A549 (cell line): ENCODE measurements around the gene CAMK4. TPM values are rescaled to one million over a fixed set of nuclear protein-coding genes. Genes with fewer than 3 reads are reported as not detected.

ENCODE experiments used
- ATAC-seq, 2 experiments: fragments of 200-7000 bp in 1 of 2; fragments of >200 bp in 1 of 2; cut with Nextera tagmentation in 1 of 2; cut with Tn5 transposase in 1 of 2; 3 replicates each; pipeline versions ENCODE4 v1.8.0 to v1.9.1; 2018 to 2020; ENCODE audit warnings: mild to moderate bottlenecking in 1 of 2, moderate library complexity in 1 of 2
- CTCF ChIA-PET: fragments of 300-600 bp; sonication (Branson Sonifier 250); formaldehyde crosslinking; extraction: SDS; loops from one replicate; lab custom pipeline; 2021; ENCODE audit warnings: antibody characterized with exemption, inconsistent platforms; lab: Yijun Ruan, JAX
- POLR2A ChIA-PET: fragments of 350-600 bp; formaldehyde crosslinking; extraction: SDS; loops from one replicate; lab custom pipeline; 2021; ENCODE audit warnings: antibody characterized with exemption, inconsistent platforms; lab: Yijun Ruan, JAX
- DNase-seq, 2 experiments: peaks; one replicate each; pipeline versions ENCODE4 v3.0.0 to v3.0.0-alpha.2; 2011 to 2016; ENCODE audit warnings: low read depth in 1 of 2, low spot score in 1 of 2
- FAIRE-seq: peaks from 2 replicates; lab custom pipeline; 2011; peaks lifted over from hg19 to GRCh38; lab: Jason Lieb, UNC
- H3K27ac ChIP-seq, 2 experiments: fragments of >200 bp; sonication (Bioruptor Twin); formaldehyde crosslinking; 3 replicates each; pipeline ENCODE4 v1.5.1; 2016 to 2017
- H3K4me1 ChIP-seq: fragments of >200 bp; sonication (Bioruptor Twin); formaldehyde crosslinking; 3 replicates; pipeline ENCODE4 v1.6.1; 2016
- H3K4me2 ChIP-seq: fragments of >200 bp; sonication (Bioruptor Twin); formaldehyde crosslinking; 3 replicates; pipeline ENCODE4 v1.6.1; 2016
- H3K4me3 ChIP-seq: fragments of >200 bp; sonication (Bioruptor Twin); formaldehyde crosslinking; 3 replicates; pipeline ENCODE4 v1.5.1; 2016
- H3K9me3 ChIP-seq: fragments of >200 bp; sonication (Bioruptor Twin); formaldehyde crosslinking; 3 replicates; pipeline ENCODE4 v1.6.1; 2016
- CBX8 ChIP-seq: fragments of 200-600 bp; sonication (generic); IDR thresholded peaks from 2 replicates; pipeline ENCODE4 v1.6.1; 2016
- CHD2 ChIP-seq: fragments of 150-350 bp; IDR thresholded peaks from 2 replicates; pipeline ENCODE4 v1.6.1; 2014; ENCODE audit warnings: low read length; ENCODE audit not compliant: partially characterized antibody
- CHD4 ChIP-seq: fragments of 200-600 bp; sonication (generic); IDR thresholded peaks from 2 replicates; pipeline ENCODE4 v1.6.1; 2016; ENCODE audit warnings: antibody characterized with exemption, mild to moderate bottlenecking, borderline replicate concordance
- ESRRA ChIP-seq: fragments of 150-350 bp; IDR thresholded peaks from 2 replicates; pipeline ENCODE4 v1.6.1; 2014; ENCODE audit warnings: mild to moderate bottlenecking, low read length, borderline replicate concordance
- FOSB ChIP-seq: fragments of 250-450 bp; sonication (Bioruptor Pico); IDR thresholded peaks from 2 replicates; pipeline ENCODE4 v1.5.0; 2020; ENCODE audit warnings: mild to moderate bottlenecking, moderate library complexity
- HEYL ChIP-seq: fragments of 250-450 bp; sonication (Bioruptor Pico); IDR thresholded peaks from 2 replicates; pipeline ENCODE4 v1.8.0; 2021; ENCODE audit warnings: mild to moderate bottlenecking, moderate library complexity
- HOXA7 ChIP-seq: fragments of 250-450 bp; sonication (Bioruptor Pico); IDR thresholded peaks from 2 replicates; pipeline ENCODE4 v1.5.0; 2020; ENCODE audit warnings: mild to moderate bottlenecking, moderate library complexity
- JUN ChIP-seq, 2 experiments: fragments of >200 bp; sonication (Bioruptor Twin); formaldehyde crosslinking; IDR thresholded peaks; 2 replicates in 1 of 2; 3 replicates in 1 of 2; pipeline ENCODE4 v1.6.1; 2016 to 2017
- KDM5A ChIP-seq: fragments of 200-600 bp; sonication (generic); IDR thresholded peaks from 2 replicates; pipeline ENCODE4 v1.6.1; 2016; ENCODE audit warnings: antibody characterized with exemption, mild to moderate bottlenecking
- MAZ ChIP-seq: fragments of 150-350 bp; IDR thresholded peaks from 2 replicates; pipeline ENCODE4 v1.6.1; 2014; ENCODE audit warnings: antibody characterized with exemption, low read depth, low read length, borderline replicate concordance
- NFE2L2 ChIP-seq: fragments of 150-350 bp; conservative IDR thresholded peaks from 2 replicates; pipeline ENCODE4 v1.6.1; 2014; ENCODE audit warnings: low read length
- NPAS2 ChIP-seq: fragments of 250-450 bp; sonication (Bioruptor Pico); IDR thresholded peaks from 2 replicates; pipeline ENCODE4 v1.8.0; 2022; ENCODE audit warnings: mild to moderate bottlenecking, moderate library complexity, borderline replicate concordance
- NR3C1 ChIP-seq: fragments of >200 bp; sonication (Bioruptor Twin); formaldehyde crosslinking; IDR thresholded peaks from 3 replicates; pipeline ENCODE4 v1.6.1; 2017
- PBX3 ChIP-seq: IDR thresholded peaks from 2 replicates; pipeline ENCODE4 v1.6.1; 2012
- POLR2A ChIP-seq: IDR thresholded peaks from 2 replicates; pipeline ENCODE4 v1.6.1; 2012; ENCODE audit warnings: mild to moderate bottlenecking, low read length
- RCOR1 ChIP-seq: fragments of 150-350 bp; IDR thresholded peaks from 2 replicates; pipeline ENCODE4 v1.6.1; 2014; ENCODE audit warnings: antibody characterized with exemption, low read length, low read depth
- RNF2 ChIP-seq: fragments of 200-600 bp; sonication (generic); IDR thresholded peaks from 2 replicates; pipeline ENCODE4 v1.6.1; 2016; ENCODE audit warnings: low read depth, mild to moderate bottlenecking, antibody characterized with exemption, moderate library complexity, borderline replicate concordance
- SREBF2 ChIP-seq: fragments of 450-650 bp; IDR thresholded peaks from 2 replicates; pipeline ENCODE4 v1.6.1; 2014; ENCODE audit warnings: mild to moderate bottlenecking, moderate library complexity
- TFCP2L1 ChIP-seq: fragments of 250-450 bp; sonication (Bioruptor Pico); IDR thresholded peaks from 2 replicates; pipeline ENCODE4 v1.5.0; 2021; ENCODE audit warnings: mild to moderate bottlenecking
- ZNF302 ChIP-seq: fragments of 250-450 bp; sonication (Bioruptor Pico); IDR thresholded peaks from 2 replicates; pipeline ENCODE4 v1.9.0; 2021; ENCODE audit warnings: inconsistent platforms, mild to moderate bottlenecking, moderate library complexity
- WGBS: methylation state at CpG from one replicate; pipeline ENCODE4 v1.1.6; 2017; ENCODE audit errors: missing lambda C conversion rate; 5-methylcytosine and 5-hydroxymethylcytosine counted together
- polyA plus RNA-seq, 4 experiments: library from polyadenylated mRNA; depleted of rRNA in 3 of 4; stranded (reverse); fragments of >200 nt; fragmentation: RNase III in 1 of 4; extraction: RNeasy Plus Mini Kit Qiagen cat#74134 plus additional on column Dnase treatment in 1 of 4; gene quantifications; 2 replicates in 3 of 4; 3 replicates in 1 of 4; pipeline ENCODE4 v1.2.3, GENCODE V29; 2011 to 2017
- TF ChIP-seq, protein P1 (sequence below): fragments of >200 bp; sonication (Bioruptor Twin); formaldehyde crosslinking; IDR thresholded peaks from 3 replicates; pipeline ENCODE4 v1.5.1; 2016
- TF ChIP-seq, protein P2 (sequence below): fragments of 250-450 bp; sonication (Bioruptor Pico); IDR thresholded peaks from 2 replicates; pipeline ENCODE4 v1.5.0; 2021; ENCODE audit warnings: mild to moderate bottlenecking, moderate library complexity, borderline replicate concordance
- TF ChIP-seq, protein P3 (sequence below): IDR thresholded peaks from 2 replicates; pipeline ENCODE4 v1.6.1; 2012

The CAMK4 gene
- polyA plus RNA-seq, 2 of the 4 experiments (the other 2 are of a cell fraction): not detected

- H3K4me3 ChIP-seq: no peak overlapping the region
- no peak for TF ChIP-seq KDM5A
- no peak for TF ChIP-seq PBX3
- no peak for TF ChIP-seq CHD4
- TF ChIP-seq NR3C1: no peak
- TF ChIP-seq, protein P1, sequence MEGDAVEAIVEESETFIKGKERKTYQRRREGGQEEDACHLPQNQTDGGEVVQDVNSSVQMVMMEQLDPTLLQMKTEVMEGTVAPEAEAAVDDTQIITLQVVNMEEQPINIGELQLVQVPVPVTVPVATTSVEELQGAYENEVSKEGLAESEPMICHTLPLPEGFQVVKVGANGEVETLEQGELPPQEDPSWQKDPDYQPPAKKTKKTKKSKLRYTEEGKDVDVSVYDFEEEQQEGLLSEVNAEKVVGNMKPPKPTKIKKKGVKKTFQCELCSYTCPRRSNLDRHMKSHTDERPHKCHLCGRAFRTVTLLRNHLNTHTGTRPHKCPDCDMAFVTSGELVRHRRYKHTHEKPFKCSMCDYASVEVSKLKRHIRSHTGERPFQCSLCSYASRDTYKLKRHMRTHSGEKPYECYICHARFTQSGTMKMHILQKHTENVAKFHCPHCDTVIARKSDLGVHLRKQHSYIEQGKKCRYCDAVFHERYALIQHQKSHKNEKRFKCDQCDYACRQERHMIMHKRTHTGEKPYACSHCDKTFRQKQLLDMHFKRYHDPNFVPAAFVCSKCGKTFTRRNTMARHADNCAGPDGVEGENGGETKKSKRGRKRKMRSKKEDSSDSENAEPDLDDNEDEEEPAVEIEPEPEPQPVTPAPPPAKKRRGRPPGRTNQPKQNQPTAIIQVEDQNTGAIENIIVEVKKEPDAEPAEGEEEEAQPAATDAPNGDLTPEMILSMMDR: no peak
- no peak for TF ChIP-seq CHD2
- TF ChIP-seq RCOR1: no peak
- TF ChIP-seq HOXA7 (CRISPR knock-in tag): no peak
- TF ChIP-seq SREBF2: no peak
- TF ChIP-seq FOSB (CRISPR knock-in tag): no peak
- TF ChIP-seq NFE2L2: no peak
- FAIRE-seq: no peak
- no peaks in the 10 kb centered on the region for H3K9me3 ChIP-seq
- H3K4me2 ChIP-seq: no peak overlapping the region
- POLR2A ChIA-PET: no interaction called here
- ATAC-seq: no peak
- 35% methylated on average over 1 of the region's 1 CpG for WGBS
- H3K27ac ChIP-seq: no peak overlapping the region
- CTCF ChIA-PET: no interaction called here
- 0 out of 3 replicates have a peak, but pooled peaks cover 3% of the 10 kb centered on the region for H3K4me1 ChIP-seq
- no peak for DNase-seq
Measured at GRCh38 chr5:111453295-111453694, 229.1 kb downstream of the CAMK4 start.

DNA sequence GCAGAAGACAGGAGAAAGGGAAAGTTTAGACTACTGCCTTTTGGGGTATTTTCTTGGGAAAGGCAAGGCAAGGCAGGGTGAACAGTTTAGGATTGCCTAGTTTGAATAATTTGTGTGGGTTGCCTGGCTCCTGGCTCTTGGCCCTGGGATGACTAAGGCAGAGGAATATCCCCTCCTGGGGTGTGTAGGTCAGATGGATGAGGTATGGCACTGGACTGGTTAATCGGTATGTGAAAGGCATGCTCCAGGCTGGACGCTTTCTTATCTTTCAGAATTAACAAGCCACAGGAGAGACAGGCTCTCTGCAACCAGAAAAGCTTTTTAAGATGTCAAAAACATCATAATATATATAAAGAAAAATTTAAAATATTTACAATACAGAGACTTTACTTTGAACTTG, 229.6 kb downstream of the CAMK4 start:
- ChIA-PET CTCF (no interaction called here), POLR2A (no interaction called here)
- Histone ChIP-seq H3K4me2 (no peak overlapping the region), H3K27ac (no peak overlapping the region)
- no peak for FAIRE-seq
- 57% methylated on average over 2 of the region's 2 CpGs for WGBS
- DNase-seq: peak in 1 of 2 experiments; percentile 11
- TF ChIP-seq, protein P2, sequence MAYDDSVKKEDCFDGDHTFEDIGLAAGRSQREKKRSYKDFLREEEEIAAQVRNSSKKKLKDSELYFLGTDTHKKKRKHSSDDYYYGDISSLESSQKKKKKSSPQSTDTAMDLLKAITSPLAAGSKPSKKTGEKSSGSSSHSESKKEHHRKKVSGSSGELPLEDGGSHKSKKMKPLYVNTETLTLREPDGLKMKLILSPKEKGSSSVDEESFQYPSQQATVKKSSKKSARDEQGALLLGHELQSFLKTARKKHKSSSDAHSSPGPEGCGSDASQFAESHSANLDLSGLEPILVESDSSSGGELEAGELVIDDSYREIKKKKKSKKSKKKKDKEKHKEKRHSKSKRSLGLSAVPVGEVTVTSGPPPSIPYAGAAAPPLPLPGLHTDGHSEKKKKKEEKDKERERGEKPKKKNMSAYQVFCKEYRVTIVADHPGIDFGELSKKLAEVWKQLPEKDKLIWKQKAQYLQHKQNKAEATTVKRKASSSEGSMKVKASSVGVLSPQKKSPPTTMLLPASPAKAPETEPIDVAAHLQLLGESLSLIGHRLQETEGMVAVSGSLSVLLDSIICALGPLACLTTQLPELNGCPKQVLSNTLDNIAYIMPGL (CRISPR knock-in tag): no peak
- TF ChIP-seq RCOR1: no peak
- TF ChIP-seq TFCP2L1 (CRISPR knock-in tag): no peak
- TF ChIP-seq, protein P3, sequence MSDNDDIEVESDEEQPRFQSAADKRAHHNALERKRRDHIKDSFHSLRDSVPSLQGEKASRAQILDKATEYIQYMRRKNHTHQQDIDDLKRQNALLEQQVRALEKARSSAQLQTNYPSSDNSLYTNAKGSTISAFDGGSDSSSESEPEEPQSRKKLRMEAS: no peak
- no peak for TF ChIP-seq MAZ
- TF ChIP-seq RNF2: no peak
- TF ChIP-seq, all 56 proteins: peak for 0
- no peak overlapping the region for H3K4me3 ChIP-seq
- H3K4me1 ChIP-seq: 0 out of 3 replicates have a peak, but pooled peaks cover 3% of the 10 kb centered on the region
- ATAC-seq: peak in 1 of 2 experiments; percentile 60; a peak in 2 of 6 replicates
- H3K9me3 ChIP-seq: no peaks in the 10 kb centered on the region

DNA sequence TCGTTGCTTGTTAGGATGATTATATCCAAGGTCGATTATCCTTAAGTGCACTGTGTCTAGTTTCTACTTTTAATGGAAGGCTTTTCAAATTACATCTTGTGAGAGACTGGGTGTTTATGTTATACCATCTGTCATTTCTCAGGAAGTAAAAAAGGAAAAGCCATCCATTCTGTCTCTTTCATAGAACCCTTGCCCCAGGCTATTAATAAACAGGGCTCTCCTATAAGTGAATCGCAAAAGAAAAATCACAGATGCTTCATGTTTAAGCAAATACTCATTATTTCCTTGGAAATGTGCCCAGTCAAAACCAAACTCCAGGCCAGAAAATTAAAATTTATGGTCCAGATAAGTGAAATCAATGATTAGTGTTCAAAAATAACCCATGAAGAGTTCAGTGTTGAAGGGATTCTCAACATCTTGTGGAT, 230.0 kb downstream of the CAMK4 start:
- Histone ChIP-seq H3K9me3 (no peaks in the 10 kb centered on the region), H3K4me2 (no peak overlapping the region), H3K4me3 (no peak overlapping the region), H3K4me1 (0 out of 3 replicates have a peak, but pooled peaks cover 3% of the 10 kb centered on the region), H3K27ac (no peak overlapping the region)
- CTCF ChIA-PET: no interaction called here
- TF ChIP-seq NFE2L2: no peak
- TF ChIP-seq CHD4: no peak
- TF ChIP-seq, protein P2 (CRISPR knock-in tag): no peak
- no peak for TF ChIP-seq ESRRA
- no peak for TF ChIP-seq SREBF2
- no peak for TF ChIP-seq JUN (IDR thresholded peaks at IDR 0.05)
- TF ChIP-seq POLR2A: no peak
- no peak for TF ChIP-seq ZNF302 (CRISPR knock-in tag)
- TF ChIP-seq NPAS2 (CRISPR knock-in tag): no peak
- TF ChIP-seq CBX8: no peak
- TF ChIP-seq HEYL (CRISPR knock-in tag): no peak
- POLR2A ChIA-PET: no interaction called here
- WGBS: 50% methylated on average over 3 of the region's 3 CpGs
- DNase-seq (no peak), ATAC-seq (no peak), FAIRE-seq (no peak)
